Measurements from ENCODE around the gene SH2D3A.

SH2D3A gene

GRCh38 chr19:6737873-6738786 is 29.1 kb downstream of the SH2D3A start:
- no peak for DNase-seq (ENCODE audit: low read depth)

- DNase-seq (ENCODE audit: low read depth): peak; percentile 99
Observed at GRCh38 chr19:6737284-6737872, 29.9 kb downstream of the SH2D3A start, which contains the start of gene GPR108. TSS of gene GPR108 (minus strand) at chr19:6737580. CDS start at chr19:6737576, 4 bp downstream.

GRCh38 chr19:6736917-6737283 is 30.3 kb downstream of the SH2D3A start:
- DNase-seq (ENCODE audit: low read depth): no peak

- peak; percentile 43 for DNase-seq (ENCODE audit: low read depth)
Observed at GRCh38 chr19:6736169-6736916, 30.9 kb downstream of the SH2D3A start.

- no peak for DNase-seq (ENCODE audit: low read depth)
Observed at GRCh38 chr19:6735181-6735911, 31.9 kb downstream of the SH2D3A start.

GRCh38 chr19:6734096-6734696 is 33.0 kb downstream of the SH2D3A start:
- no peak for DNase-seq (ENCODE audit: low read depth)

- no peak for DNase-seq (ENCODE audit: low read depth)
Observed at GRCh38 chr19:6733338-6734095, 33.7 kb downstream of the SH2D3A start.

GRCh38 chr19:6732803-6733337 is 34.4 kb downstream of the SH2D3A start:
- no peak for DNase-seq (ENCODE audit: low read depth)

GRCh38 chr19:6731822-6732221 is 35.4 kb downstream of the SH2D3A start:
- no peak for DNase-seq (ENCODE audit: low read depth)

GRCh38 chr19:6730941-6731670 is 36.1 kb downstream of the SH2D3A start:
- DNase-seq (ENCODE audit: low read depth): no peak

GRCh38 chr19:6730153-6730804 is 37.0 kb downstream of the SH2D3A start:
- no peak for DNase-seq (ENCODE audit: low read depth)

- DNase-seq (ENCODE audit: low read depth): no peak
Observed at GRCh38 chr19:6729573-6730152, 37.6 kb downstream of the SH2D3A start.

GRCh38 chr19:6728346-6728745 is 38.9 kb downstream of the SH2D3A start:
- no peak for DNase-seq (ENCODE audit: low read depth)

- no peak for DNase-seq (ENCODE audit: low read depth)
Observed at GRCh38 chr19:6725513-6726231, 41.6 kb downstream of the SH2D3A start.

GRCh38 chr19:6724631-6725492 is 42.4 kb downstream of the SH2D3A start:
- DNase-seq (ENCODE audit: low read depth): no peak

GRCh38 chr19:6723738-6724137 is 43.5 kb downstream of the SH2D3A start:
- no peak for DNase-seq (ENCODE audit: low read depth)

GRCh38 chr19:6723108-6723618 is 44.1 kb downstream of the SH2D3A start:
- DNase-seq (ENCODE audit: low read depth): no peak

Data from HS-5 (cell line).